ENCODE data around the gene CFAP97. TPM values are rescaled to one million over a fixed set of nuclear protein-coding genes. Genes with fewer than 3 reads are reported as not detected.
"Not testable (repeated sequence)": the region's sequence is repeated elsewhere in the genome, so short reads cannot be mapped to it uniquely, and the experiment has no call there.

The CFAP97 gene
- total RNA-seq, 4 donors from 2014 or later = 20.0 to 28.3 (median 26.0) TPM

GRCh38 chr4:185120631-185120946 lies 83.2 kb downstream of the CFAP97 start:
- intact Hi-C loops (cut with DNase I; ENCODE audit: low total_unique reads) = no loop called here
- 70 to 75% methylated on average over 6 of the region's 6 CpGs for WGBS, 2 donors
- DNase-seq (ENCODE audit: low spot score in 2 of 2) = no peak
- TF ChIP-seq, protein P1, sequence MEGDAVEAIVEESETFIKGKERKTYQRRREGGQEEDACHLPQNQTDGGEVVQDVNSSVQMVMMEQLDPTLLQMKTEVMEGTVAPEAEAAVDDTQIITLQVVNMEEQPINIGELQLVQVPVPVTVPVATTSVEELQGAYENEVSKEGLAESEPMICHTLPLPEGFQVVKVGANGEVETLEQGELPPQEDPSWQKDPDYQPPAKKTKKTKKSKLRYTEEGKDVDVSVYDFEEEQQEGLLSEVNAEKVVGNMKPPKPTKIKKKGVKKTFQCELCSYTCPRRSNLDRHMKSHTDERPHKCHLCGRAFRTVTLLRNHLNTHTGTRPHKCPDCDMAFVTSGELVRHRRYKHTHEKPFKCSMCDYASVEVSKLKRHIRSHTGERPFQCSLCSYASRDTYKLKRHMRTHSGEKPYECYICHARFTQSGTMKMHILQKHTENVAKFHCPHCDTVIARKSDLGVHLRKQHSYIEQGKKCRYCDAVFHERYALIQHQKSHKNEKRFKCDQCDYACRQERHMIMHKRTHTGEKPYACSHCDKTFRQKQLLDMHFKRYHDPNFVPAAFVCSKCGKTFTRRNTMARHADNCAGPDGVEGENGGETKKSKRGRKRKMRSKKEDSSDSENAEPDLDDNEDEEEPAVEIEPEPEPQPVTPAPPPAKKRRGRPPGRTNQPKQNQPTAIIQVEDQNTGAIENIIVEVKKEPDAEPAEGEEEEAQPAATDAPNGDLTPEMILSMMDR (IDR thresholded peaks at IDR 0.05) = no peak
- TF ChIP-seq POLR2A (IDR thresholded peaks at IDR 0.05) = no peak
- H3K4me3 ChIP-seq (ENCODE audit: low read depth, poor library complexity, severe bottlenecking) = no peak overlapping the region

GRCh38 chr4:185119927-185120630 lies 83.7 kb downstream of the CFAP97 start:
- WGBS, 2 donors = 81 to 83% methylated on average over 3 of the region's 3 CpGs
- no peak for DNase-seq (ENCODE audit: low spot score in 2 of 2)
- TF ChIP-seq, protein P1 (IDR thresholded peaks at IDR 0.05) = no peak
- no peak for TF ChIP-seq POLR2A (IDR thresholded peaks at IDR 0.05)
- no peak overlapping the region for H3K4me3 ChIP-seq (ENCODE audit: low read depth, poor library complexity, severe bottlenecking)
- intact Hi-C loops (cut with DNase I; ENCODE audit: low total_unique reads) = loop anchor here (10.0 kb wide), 1 partner anchor 95 kb away; no protein-coding TSS in a partner anchor

- intact Hi-C loops (cut with DNase I; ENCODE audit: low total_unique reads) = loop anchor here (10.0 kb wide), 1 partner anchor 95 kb away; no protein-coding TSS in a partner anchor
- DNase-seq (ENCODE audit: low spot score in 2 of 2) = not testable (repeated sequence)
These were observed 84.3 kb downstream of the CFAP97 start for GRCh38 chr4:185119467-185119866.

GRCh38 chr4:185118876-185119275 lies 84.9 kb downstream of the CFAP97 start:
- 94 to 96% methylated on average over 7 of the region's 7 CpGs for WGBS, 2 donors
- TF ChIP-seq, protein P1 (IDR thresholded peaks at IDR 0.05) = no peak
- TF ChIP-seq POLR2A (IDR thresholded peaks at IDR 0.05) = no peak
- intact Hi-C loops (cut with DNase I; ENCODE audit: low total_unique reads) = loop anchor here (10.0 kb wide), 1 partner anchor 94 kb away; no protein-coding TSS in a partner anchor
- DNase-seq (ENCODE audit: low spot score in 2 of 2) = no peak
- H3K4me3 ChIP-seq (ENCODE audit: low read depth, poor library complexity, severe bottlenecking) = no peak overlapping the region

More at GRCh38 chr4:185119467-185119866, 84.3 kb downstream of the CFAP97 start:
- not testable (repeated sequence) for H3K4me3 ChIP-seq (ENCODE audit: low read depth, poor library complexity, severe bottlenecking)
- 86 to 90% methylated on average over 5 of the region's 5 CpGs for WGBS, 2 donors

DNA sequence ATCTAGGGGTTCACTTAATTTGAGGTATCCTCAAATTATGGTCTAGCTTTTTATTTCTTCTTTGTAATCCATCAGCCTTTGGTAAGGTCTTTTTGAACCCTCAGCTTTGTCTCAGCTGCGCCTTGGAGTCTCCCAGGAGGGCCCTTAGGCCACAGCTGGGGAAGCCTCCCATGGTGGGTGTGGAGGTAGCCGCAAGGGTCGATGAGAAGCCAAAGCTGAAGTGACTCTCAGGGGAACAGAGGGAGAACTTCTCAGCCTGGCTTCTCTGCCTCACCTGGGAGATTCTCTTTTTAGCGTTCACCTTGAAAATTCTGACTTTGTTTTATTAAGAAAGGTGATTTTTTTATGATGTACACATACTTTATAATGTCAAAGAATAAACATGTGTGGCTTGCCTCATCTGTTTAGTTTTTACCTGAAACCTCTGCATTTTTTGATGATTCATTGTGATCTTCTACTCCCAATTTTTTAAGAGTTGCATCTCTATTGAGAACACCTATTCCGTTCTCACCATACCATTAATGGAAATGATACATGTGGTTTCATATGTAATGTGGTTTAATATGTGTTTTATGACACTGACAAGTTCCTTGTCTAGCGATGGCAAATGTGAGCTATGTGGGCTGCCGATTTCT lies 86.4 kb downstream of the CFAP97 start:
- intact Hi-C loops (cut with DNase I; ENCODE audit: low total_unique reads) = loop anchor here (10.0 kb wide), 1 partner anchor 93 kb away; no protein-coding TSS in a partner anchor
- TF ChIP-seq, protein P1 (IDR thresholded peaks at IDR 0.05) = no peak
- no peak for TF ChIP-seq POLR2A (IDR thresholded peaks at IDR 0.05)
- no peak for DNase-seq (ENCODE audit: low spot score in 2 of 2)
- no peak overlapping the region for H3K4me3 ChIP-seq (ENCODE audit: low read depth, poor library complexity, severe bottlenecking)
- WGBS, 2 donors = 88 to 89% methylated on average over 7 of the region's 7 CpGs

- no peak overlapping the region for H3K4me3 ChIP-seq (ENCODE audit: low read depth, poor library complexity, severe bottlenecking)
- TF ChIP-seq, protein P1 (IDR thresholded peaks at IDR 0.05) = no peak
- TF ChIP-seq POLR2A (IDR thresholded peaks at IDR 0.05) = no peak
- DNase-seq (ENCODE audit: low spot score in 2 of 2) = no peak
- 52 to 53% methylated on average over 9 of the region's 9 CpGs for WGBS, 2 donors
- intact Hi-C loops (cut with DNase I; ENCODE audit: low total_unique reads) = loop anchor here (10.0 kb wide), 1 partner anchor 91 kb away; no protein-coding TSS in a partner anchor
These were observed 88.0 kb downstream of the CFAP97 start for GRCh38 chr4:185115827-185116232.
